ENCODE measurements around the gene ZNF217. TPM values are rescaled to one million over a fixed set of nuclear protein-coding genes. Genes with fewer than 3 reads are reported as not detected.
A peak's percentile ranks its signal among the peaks of the same experiment; 100 is the strongest.

Gene ZNF217
- total and polyA plus RNA-seq, 9 of the 15 experiments (the other 6 are each of a cell fraction or from before 2014, with no cell fraction given), result 3.0 to 41.8 (median 16.8) TPM

DNA sequence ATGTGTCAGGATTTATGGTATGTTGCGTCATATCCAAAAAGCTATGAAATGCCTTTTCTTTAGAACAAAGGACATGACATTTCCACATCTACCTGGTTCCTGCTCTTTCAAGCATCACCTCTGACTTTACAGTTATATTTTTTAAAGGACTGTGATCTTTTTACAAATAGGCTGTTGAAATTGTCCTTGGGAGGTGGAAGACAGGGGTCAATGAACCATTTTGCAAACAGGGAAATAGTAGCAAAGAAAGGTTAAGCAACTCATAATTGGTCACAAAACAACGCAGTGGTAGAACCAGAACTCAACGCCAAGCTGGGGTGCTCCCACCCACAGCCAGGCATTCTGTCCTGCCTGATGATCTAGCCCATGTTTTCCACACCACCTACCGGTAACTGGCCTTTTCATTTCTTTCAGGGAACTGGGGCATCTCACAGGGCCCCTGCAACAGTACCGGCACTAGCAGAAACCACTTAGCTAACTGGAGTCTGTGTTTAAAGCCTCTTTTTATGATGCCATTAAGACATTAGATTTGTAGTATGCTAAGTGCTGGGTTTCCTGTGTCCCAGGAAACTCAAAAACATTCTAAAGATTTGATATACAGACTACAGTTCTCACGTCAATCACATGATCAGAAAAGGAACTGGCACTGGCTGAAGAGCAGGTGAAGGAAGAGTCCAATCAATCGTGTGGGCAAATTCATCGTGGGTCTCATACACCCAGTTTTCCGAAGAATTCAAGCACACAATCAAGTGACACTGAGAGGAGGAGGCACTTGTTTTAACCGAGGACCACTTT is 13.9 kb downstream of the ZNF217 start:
- no peaks in the 10 kb centered on the region for H3K9me1 ChIP-seq (ENCODE audit: control insufficient read depth, insufficient read depth, low read length)
- no peaks in the 10 kb centered on the region for H3K9me3 ChIP-seq (replicated peaks; ENCODE audit: control insufficient read depth, insufficient read depth, low read depth, low read length)
- no peaks in the 10 kb centered on the region for H3K27me3 ChIP-seq (ENCODE audit: control insufficient read depth in 2 of 2, insufficient read depth in 2 of 2, low read length in 2 of 2)
- H4K20me1 ChIP-seq (replicated peaks; ENCODE audit: control insufficient read depth, insufficient read depth, low read length), result peaks cover 7% of the 10 kb centered on the region; the same call in 1 of the 2 replicates
- in situ Hi-C loops (cut with MboI), result loop anchor here (5.0 kb wide), 1 partner anchor 363 kb away; no protein-coding TSS in a partner anchor
- peak overlapping the region; percentile 80 for H3K27ac ChIP-seq (ENCODE audit: extremely low read depth, low read depth, low read length)
- 32% methylated on average over 9 of the region's 10 CpGs for WGBS (ENCODE audit: insufficient coverage, low coverage, missing lambda C conversion rate)
- ChIA-PET CTCF (ENCODE audit: low intra/inter-chr PET ratio) (interaction anchor here (2.4 to 3.4 kb wide), 4 partner anchors 290 to 364 kb away, joined by 12 to 33 read pairs (median 29); no protein-coding TSS in a partner anchor), POLR2A (interaction anchor here (0.5 to 1.5 kb wide), 14 partner anchors 10 to 490 kb away, joined by 3 to 4 read pairs (median 3); partner anchors contain the start of gene BCAS1)
- intact Hi-C loops (cut with micrococcal nuclease), result loop anchor here (2.0 to 10.0 kb wide), 4 partner anchors 13 to 485 kb away; partner anchors contain the start of gene ZNF217
- H3K79me2 ChIP-seq (ENCODE audit: control insufficient read depth, insufficient read depth, low read length), result peaks cover 99% of the 10 kb centered on the region
- H3K4me1 ChIP-seq (replicated peaks in 1 of 2; ENCODE audit: control insufficient read depth in 2 of 2, insufficient read depth in 2 of 2, low read length in 2 of 2), result peaks cover 5 to 17% of the 10 kb centered on the region in 2 experiments; a peak in 4 of 5 replicates
- FAIRE-seq (no peak), ATAC-seq (peak; percentile 63), DNase-seq (ENCODE audit: extremely low read depth in 1 of 4, low spot score in 3 of 4) (peak in 2 of 4 experiments; percentile 22 to 37)
- peak overlapping the region; percentile 49; a peak in 3 of 4 replicates for H3K9ac ChIP-seq (ENCODE audit: insufficient read depth in 1 of 2, low read depth in 2 of 2, low read length in 2 of 2)
- peak overlapping the region; percentile 68 for H3K4me2 ChIP-seq (ENCODE audit: insufficient read depth, low read length)
- no TSS peak for BruUV-seq (replicated peaks)
- peak overlapping the region; percentile 6; the same call in 1 of the 2 replicates for H3K4me3 ChIP-seq
- peaks cover 85% of the 10 kb centered on the region for H3K36me3 ChIP-seq (ENCODE audit: control insufficient read depth, insufficient read depth, low read length)
- no peak overlapping the region for H2AFZ ChIP-seq (ENCODE audit: low read depth, low read length)
- TF ChIP-seq SRSF3 (IDR thresholded peaks at IDR 0.05; ENCODE audit: insufficient read depth, low read length), result no peak
- no peak for TF ChIP-seq ZZZ3 (IDR thresholded peaks at IDR 0.05)
- TF ChIP-seq, protein P1, sequence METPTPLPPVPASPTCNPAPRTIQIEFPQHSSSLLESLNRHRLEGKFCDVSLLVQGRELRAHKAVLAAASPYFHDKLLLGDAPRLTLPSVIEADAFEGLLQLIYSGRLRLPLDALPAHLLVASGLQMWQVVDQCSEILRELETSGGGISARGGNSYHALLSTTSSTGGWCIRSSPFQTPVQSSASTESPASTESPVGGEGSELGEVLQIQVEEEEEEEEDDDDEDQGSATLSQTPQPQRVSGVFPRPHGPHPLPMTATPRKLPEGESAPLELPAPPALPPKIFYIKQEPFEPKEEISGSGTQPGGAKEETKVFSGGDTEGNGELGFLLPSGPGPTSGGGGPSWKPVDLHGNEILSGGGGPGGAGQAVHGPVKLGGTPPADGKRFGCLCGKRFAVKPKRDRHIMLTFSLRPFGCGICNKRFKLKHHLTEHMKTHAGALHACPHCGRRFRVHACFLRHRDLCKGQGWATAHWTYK (CRISPR knock-in tag; IDR thresholded peaks at IDR 0.05), result no peak
- no peak for TF ChIP-seq ZFP30 (CRISPR knock-in tag; IDR thresholded peaks at IDR 0.05; ENCODE audit: borderline replicate concordance)
- TF ChIP-seq TAF1 (IDR thresholded peaks at IDR 0.05; ENCODE audit: control insufficient read depth, extremely low read depth, insufficient read depth, low read length, severe bottlenecking), result no peak
- TF ChIP-seq SRSF1 (IDR thresholded peaks at IDR 0.05; ENCODE audit: low read depth, low read length), result no peak
- TF ChIP-seq PHTF2 (CRISPR knock-in tag; IDR thresholded peaks at IDR 0.05), result no peak
- TF ChIP-seq CEBPG (CRISPR knock-in tag; IDR thresholded peaks at IDR 0.05), result peak; percentile 93
- peak; percentile 98 to 99 for TF ChIP-seq CEBPG (tag; conservative IDR thresholded peaks at IDR 0.05 in 1 of 2, IDR thresholded peaks at IDR 0.05 in 1 of 2)
- TF ChIP-seq TOE1 (IDR thresholded peaks at IDR 0.05; ENCODE audit: borderline replicate concordance), result peak; percentile 25; the same call in 1 of the 2 replicates
- no peak for TF ChIP-seq TOE1 (CRISPR knock-in tag; IDR thresholded peaks at IDR 0.05; ENCODE audit: borderline replicate concordance, low read depth)
- TF ChIP-seq ZNF740 (CRISPR knock-in tag; IDR thresholded peaks at IDR 0.05), result no peak
- no peak for TF ChIP-seq ZNF740 (tag; IDR thresholded peaks at IDR 0.05)
- no peak for TF ChIP-seq THRA (IDR thresholded peaks at IDR 0.05)
